Measurements from ENCODE around the gene WDR87.

DNA sequence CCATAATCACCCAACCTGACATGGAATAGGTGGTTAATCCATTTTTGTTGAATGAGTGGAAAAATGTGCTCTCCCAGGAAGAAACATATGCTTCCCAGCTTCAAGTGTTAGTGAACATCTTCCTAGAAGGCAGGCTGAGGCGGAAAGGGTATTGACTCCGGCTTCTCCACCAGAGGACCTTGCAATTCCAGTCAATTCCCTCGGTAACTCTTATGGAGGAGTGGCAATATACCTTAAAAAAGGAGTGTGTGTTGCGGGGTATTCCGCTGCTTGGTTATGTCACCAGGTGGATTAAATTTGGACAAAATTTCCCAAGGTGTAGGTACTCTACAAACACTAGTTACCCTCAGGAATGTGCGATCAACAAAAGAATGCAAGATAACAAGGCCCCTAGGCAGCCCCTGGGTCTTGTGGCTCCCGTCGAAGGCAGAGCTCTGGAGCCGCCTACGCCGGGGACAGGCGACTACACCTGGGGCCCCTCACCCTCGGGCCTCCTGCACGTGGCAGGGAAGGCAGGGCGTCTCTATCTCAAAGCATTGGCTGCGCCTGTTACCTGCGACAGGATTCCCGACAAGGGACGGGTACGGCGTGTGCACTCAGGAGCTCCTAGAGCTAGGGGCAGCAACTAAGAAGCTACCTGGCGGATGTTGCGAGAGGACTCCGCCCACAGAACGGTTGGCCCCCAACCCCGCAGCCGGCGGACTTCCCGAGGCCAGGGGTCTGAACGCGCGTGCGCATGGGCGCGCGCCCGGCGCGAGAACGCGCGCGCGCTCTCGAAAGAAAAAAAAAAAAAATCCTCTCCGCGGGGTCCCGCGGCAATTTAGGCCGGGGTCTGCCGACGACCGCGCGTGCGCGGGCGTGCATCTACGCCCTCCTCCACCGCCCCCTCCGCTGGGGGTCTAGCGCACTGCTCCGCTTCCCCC, at the start of gene WDR87:
- TF ChIP-seq GATA2 (IDR thresholded peaks at IDR 0.05; ENCODE audit: insufficient read depth, insufficient read length, low read depth, low read length): no peak
- no peak for TF ChIP-seq POLR2AphosphoS5 (IDR thresholded peaks at IDR 0.05; ENCODE audit: insufficient read depth, low read depth, low read length)
- TF ChIP-seq POLR2A (IDR thresholded peaks at IDR 0.05; ENCODE audit: low read depth, low read length): peak; percentile 36
- TF ChIP-seq CTCF (IDR thresholded peaks at IDR 0.05; ENCODE audit: extremely low read depth in 1 of 2, insufficient read depth in 1 of 2, low read depth in 1 of 2, low read length in 2 of 2): no peak
- no peak for TF ChIP-seq EZH2 (IDR thresholded peaks at IDR 0.05; ENCODE audit: borderline replicate concordance, low read depth, low read length, severe bottlenecking)
- TF ChIP-seq, protein P1, sequence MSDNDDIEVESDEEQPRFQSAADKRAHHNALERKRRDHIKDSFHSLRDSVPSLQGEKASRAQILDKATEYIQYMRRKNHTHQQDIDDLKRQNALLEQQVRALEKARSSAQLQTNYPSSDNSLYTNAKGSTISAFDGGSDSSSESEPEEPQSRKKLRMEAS (IDR thresholded peaks at IDR 0.05; ENCODE audit: insufficient read depth, insufficient read length): no peak
- no peak for TF ChIP-seq FOS (IDR thresholded peaks at IDR 0.05; ENCODE audit: borderline replicate concordance, insufficient read depth, low read length)
- TF ChIP-seq MYC (IDR thresholded peaks at IDR 0.05; ENCODE audit: low read depth, low read length): no peak

Data from endothelial cell of umbilical vein (primary cell).